Measurements from ENCODE around the gene GABBR1. TPM values are rescaled to one million over a fixed set of nuclear protein-coding genes. Genes with fewer than 3 reads are reported as not detected.

GABBR1 gene
- total RNA-seq, 1 donor, result 18.6 TPM

GRCh38 chr6:29633534-29633905 is 537 bp upstream of the GABBR1 start:
- Histone ChIP-seq H3K27me3 (ENCODE audit: insufficient read depth, low read length) (peaks cover 28% of the 10 kb centered on the region), H3K4me3 (ENCODE audit: low read length) (peak overlapping the region; percentile 57), H3K9me3 (ENCODE audit: low read depth, low read length) (no peaks in the 10 kb centered on the region), H3K4me1 (ENCODE audit: insufficient read depth, low read length) (peaks cover 46% of the 10 kb centered on the region)

- H3K27me3 ChIP-seq (ENCODE audit: insufficient read depth, low read length), result peaks cover 28% of the 10 kb centered on the region
- H3K4me3 ChIP-seq (ENCODE audit: low read length), result peak overlapping the region; percentile 57
- peaks cover 49% of the 10 kb centered on the region for H3K4me1 ChIP-seq (ENCODE audit: insufficient read depth, low read length)
- no peaks in the 10 kb centered on the region for H3K9me3 ChIP-seq (ENCODE audit: low read depth, low read length)
Measured at GRCh38 chr6:29631860-29632731, 887 bp downstream of the GABBR1 start.

DNA sequence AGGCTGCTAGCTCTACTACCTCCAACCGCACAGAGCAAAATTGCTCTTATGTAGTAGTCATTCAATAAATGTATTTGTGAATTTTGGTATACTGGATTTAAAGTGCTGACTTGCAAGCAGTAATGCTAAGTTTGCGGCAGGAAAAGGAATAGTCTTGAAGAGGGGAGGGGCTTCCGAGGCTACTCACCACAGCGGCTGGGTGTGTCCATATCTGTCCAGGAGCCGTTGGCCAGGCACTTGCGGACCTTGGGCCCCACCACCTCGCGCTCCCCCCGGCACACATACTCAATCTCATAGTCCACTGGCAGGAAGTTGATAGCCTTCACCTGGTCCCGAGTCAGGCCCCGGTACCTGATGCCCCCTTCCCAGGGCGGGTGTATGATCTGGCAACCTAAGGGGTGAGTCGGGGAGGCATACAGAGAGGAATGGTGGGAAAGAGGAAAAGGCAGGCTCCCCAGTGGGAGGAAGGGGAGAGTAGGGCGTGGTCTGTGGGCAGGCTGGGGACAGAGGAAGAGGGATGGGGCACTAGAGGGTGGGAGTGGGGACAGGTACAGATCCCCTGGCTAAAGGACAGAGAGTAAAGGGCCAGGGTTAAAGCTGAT is 1.7 kb downstream of the GABBR1 start:
- Histone ChIP-seq H3K9me3 (ENCODE audit: low read depth, low read length) (no peaks in the 10 kb centered on the region), H3K4me1 (ENCODE audit: insufficient read depth, low read length) (peaks cover 49% of the 10 kb centered on the region), H3K27me3 (ENCODE audit: insufficient read depth, low read length) (peaks cover 28% of the 10 kb centered on the region), H3K4me3 (ENCODE audit: low read length) (no peak overlapping the region)

DNA sequence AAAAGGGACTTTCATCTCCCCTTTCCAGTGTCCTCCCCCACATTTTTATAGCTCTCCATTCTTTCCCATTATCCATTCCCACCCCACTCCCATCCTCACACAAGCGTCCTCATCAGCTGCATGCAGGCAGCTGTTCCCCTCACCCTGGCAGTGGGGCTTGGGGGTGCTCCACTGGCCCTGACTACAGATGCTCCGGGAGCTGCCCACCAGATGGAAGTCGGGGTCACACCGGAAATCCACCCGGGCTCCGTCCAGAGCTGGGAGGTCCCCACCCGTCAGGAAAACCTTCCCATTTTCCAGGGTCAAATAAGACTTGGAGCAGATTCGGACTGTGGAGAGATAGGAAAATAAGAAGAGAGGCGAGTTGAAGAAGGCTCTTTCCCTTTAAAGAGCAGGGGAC is 2.7 kb downstream of the GABBR1 start:
- Histone ChIP-seq H3K9me3 (ENCODE audit: low read depth, low read length) (no peaks in the 10 kb centered on the region), H3K4me1 (ENCODE audit: insufficient read depth, low read length) (peaks cover 49% of the 10 kb centered on the region), H3K27me3 (ENCODE audit: insufficient read depth, low read length) (peaks cover 28% of the 10 kb centered on the region), H3K4me3 (ENCODE audit: low read length) (no peak overlapping the region)

GRCh38 chr6:29629571-29629970 is 3.4 kb downstream of the GABBR1 start:
- peaks cover 28% of the 10 kb centered on the region for H3K27me3 ChIP-seq (ENCODE audit: insufficient read depth, low read length)
- no peaks in the 10 kb centered on the region for H3K9me3 ChIP-seq (ENCODE audit: low read depth, low read length)
- peaks cover 43% of the 10 kb centered on the region for H3K4me1 ChIP-seq (ENCODE audit: insufficient read depth, low read length)
- H3K4me3 ChIP-seq (ENCODE audit: low read length), result no peak overlapping the region

GRCh38 chr6:29628419-29629281 is 4.3 kb downstream of the GABBR1 start:
- H3K4me1 ChIP-seq (ENCODE audit: insufficient read depth, low read length), result peaks cover 34% of the 10 kb centered on the region
- peak overlapping the region; percentile 50 for H3K4me3 ChIP-seq (ENCODE audit: low read length)
- no peaks in the 10 kb centered on the region for H3K9me3 ChIP-seq (ENCODE audit: low read depth, low read length)
- peaks cover 28% of the 10 kb centered on the region for H3K27me3 ChIP-seq (ENCODE audit: insufficient read depth, low read length)

GRCh38 chr6:29627755-29628418 is 5.1 kb downstream of the GABBR1 start:
- Histone ChIP-seq H3K27me3 (ENCODE audit: insufficient read depth, low read length) (peaks cover 28% of the 10 kb centered on the region), H3K9me3 (ENCODE audit: low read depth, low read length) (no peaks in the 10 kb centered on the region), H3K4me1 (ENCODE audit: insufficient read depth, low read length) (peaks cover 29% of the 10 kb centered on the region), H3K4me3 (ENCODE audit: low read length) (peak overlapping the region; percentile 50)

- H3K4me3 ChIP-seq (ENCODE audit: low read length), result no peak overlapping the region
- H3K4me1 ChIP-seq (ENCODE audit: insufficient read depth, low read length), result peaks cover 27% of the 10 kb centered on the region
- no peaks in the 10 kb centered on the region for H3K9me3 ChIP-seq (ENCODE audit: low read depth, low read length)
- H3K27me3 ChIP-seq (ENCODE audit: insufficient read depth, low read length), result peaks cover 28% of the 10 kb centered on the region
Measured at GRCh38 chr6:29626948-29627754, 5.8 kb downstream of the GABBR1 start.

GRCh38 chr6:29625337-29625930 is 7.5 kb downstream of the GABBR1 start:
- Histone ChIP-seq H3K4me1 (ENCODE audit: insufficient read depth, low read length) (peaks cover 16% of the 10 kb centered on the region), H3K27me3 (ENCODE audit: insufficient read depth, low read length) (peaks cover 12% of the 10 kb centered on the region), H3K9me3 (ENCODE audit: low read depth, low read length) (no peaks in the 10 kb centered on the region), H3K4me3 (ENCODE audit: low read length) (no peak overlapping the region)

DNA sequence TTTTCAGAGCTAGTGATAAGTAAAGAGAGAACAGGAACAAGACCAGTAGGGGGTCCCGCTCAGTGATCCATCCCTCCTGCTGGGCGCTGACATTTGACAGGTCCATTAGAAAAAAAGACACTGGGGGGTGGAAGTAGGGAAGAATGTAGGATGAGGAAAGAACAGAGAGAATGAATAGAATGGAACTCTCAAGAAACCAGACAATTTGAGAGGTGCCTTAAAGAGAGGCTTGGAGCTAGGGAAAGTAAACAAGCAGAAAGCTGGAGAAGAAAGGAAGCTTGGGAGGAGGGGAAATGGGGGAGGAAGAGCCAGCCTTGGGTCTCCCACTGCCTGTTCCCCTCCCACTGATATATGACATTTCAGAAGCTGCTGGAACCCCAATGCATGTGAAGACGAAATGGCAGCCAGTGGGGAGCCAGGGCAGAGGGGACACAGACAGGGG is 8.4 kb downstream of the GABBR1 start:
- Histone ChIP-seq H3K27me3 (ENCODE audit: insufficient read depth, low read length) (peaks cover 4% of the 10 kb centered on the region), H3K9me3 (ENCODE audit: low read depth, low read length) (no peaks in the 10 kb centered on the region), H3K4me1 (ENCODE audit: insufficient read depth, low read length) (peaks cover 14% of the 10 kb centered on the region)

DNA sequence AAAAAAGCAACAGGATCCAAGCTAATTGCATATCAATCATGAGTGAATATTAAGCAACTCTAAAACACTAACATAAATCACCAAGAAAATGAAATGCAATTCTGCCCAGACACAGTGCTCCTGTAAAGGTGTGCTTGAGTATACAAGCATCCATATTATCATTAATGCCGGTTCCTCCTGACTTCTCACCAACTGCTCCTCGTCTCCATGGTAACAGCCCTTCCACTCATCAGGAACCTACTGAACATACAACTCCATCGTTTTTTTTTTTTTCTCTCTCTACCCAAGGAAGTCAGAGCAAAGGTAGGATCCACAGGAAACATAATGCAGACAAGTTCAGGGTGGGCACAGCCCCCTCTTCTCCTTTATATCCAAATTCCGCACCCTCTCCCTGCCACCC is 12.4 kb downstream of the GABBR1 start:
- no peaks in the 10 kb centered on the region for H3K4me1 ChIP-seq (ENCODE audit: insufficient read depth, low read length)
- no peaks in the 10 kb centered on the region for H3K9me3 ChIP-seq (ENCODE audit: low read depth, low read length)
- H3K27me3 ChIP-seq (ENCODE audit: insufficient read depth, low read length), result no peaks in the 10 kb centered on the region
- H3K4me3 ChIP-seq (ENCODE audit: low read length), result no peak overlapping the region

More for the DNA sequence above, 8.4 kb downstream of the GABBR1 start:
- no peak overlapping the region for H3K4me3 ChIP-seq (ENCODE audit: low read length)

DNA sequence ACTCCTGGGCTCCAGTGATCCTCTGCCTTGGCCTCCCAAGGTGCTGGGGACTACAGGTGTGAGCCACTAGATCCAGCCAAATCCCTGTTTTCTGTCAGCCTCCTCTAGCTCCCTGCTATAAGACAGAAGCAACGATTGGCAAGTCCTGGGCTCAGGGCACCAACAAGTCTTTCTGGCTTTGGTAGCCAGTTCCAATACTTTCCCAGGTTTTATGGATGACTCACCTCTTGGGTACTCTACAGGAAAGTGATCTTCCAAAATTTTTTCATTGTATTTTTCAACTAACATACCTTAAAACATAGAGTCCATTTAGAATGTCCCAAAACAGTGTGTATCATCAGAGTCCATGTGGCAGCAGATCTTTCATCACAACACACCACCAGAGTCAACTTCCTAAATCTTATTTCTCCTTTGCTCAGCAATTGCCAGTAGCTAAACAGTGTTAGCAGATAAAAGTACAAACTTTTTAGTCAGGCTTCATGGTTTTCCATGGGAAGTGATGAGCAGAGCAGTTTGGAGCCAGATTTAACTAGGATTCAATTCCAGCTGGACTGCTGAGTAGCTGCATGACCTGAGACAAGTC is 13.3 kb downstream of the GABBR1 start:
- H3K27me3 ChIP-seq (ENCODE audit: insufficient read depth, low read length), result no peaks in the 10 kb centered on the region
- no peaks in the 10 kb centered on the region for H3K9me3 ChIP-seq (ENCODE audit: low read depth, low read length)
- H3K4me1 ChIP-seq (ENCODE audit: insufficient read depth, low read length), result no peaks in the 10 kb centered on the region
- H3K4me3 ChIP-seq (ENCODE audit: low read length), result no peak overlapping the region

DNA sequence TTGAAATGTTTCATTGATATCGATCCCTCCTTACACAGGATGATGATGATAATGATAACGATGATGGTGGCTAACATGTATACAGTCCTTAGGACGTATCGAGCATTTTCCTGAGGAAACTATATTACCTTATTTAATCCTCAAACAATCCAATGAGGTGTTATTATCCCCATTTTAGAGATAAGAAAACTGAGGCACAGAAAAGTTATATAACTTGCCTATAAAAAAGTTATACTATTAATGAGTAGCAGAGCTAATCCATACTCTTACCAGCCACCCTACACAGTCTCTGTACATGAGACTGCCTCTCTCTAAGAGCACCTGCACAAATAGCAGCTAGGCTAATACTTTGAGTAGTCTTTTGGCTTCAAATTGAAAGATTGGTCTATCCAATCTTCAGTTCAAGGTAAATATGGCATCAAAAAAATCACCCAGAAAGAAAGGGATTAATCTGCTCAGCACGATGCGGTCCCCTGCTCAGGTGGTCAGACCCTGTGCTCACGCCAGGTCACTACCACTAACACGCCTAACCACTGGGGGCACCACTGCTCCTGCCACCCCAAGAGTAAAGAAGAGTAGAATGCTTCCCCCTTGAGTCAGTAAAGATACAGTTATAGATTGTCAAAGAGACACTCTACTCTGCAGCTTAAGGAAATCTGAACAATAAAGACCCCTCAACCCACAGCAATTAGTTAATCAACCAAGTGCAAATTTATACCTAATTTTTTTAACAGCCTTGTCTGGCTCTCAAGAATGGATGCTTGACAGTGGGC is 15.0 kb downstream of the GABBR1 start:
- no peaks in the 10 kb centered on the region for H3K4me1 ChIP-seq (ENCODE audit: insufficient read depth, low read length)
- H3K27me3 ChIP-seq (ENCODE audit: insufficient read depth, low read length), result no peaks in the 10 kb centered on the region
- H3K4me3 ChIP-seq (ENCODE audit: low read length), result no peak overlapping the region
- no peaks in the 10 kb centered on the region for H3K9me3 ChIP-seq (ENCODE audit: low read depth, low read length)
